Stimulated activated CD4-positive, alpha-beta T cell treated with anti-CD3 and anti-CD28 coated beads, TNF-alpha, amount 100 ng/mL, for 4 hours (primary cell): ENCODE data around the gene TACC2.

Experiments
- DNase-seq, 3 experiments: peaks; one replicate each; pipeline ENCODE4 v3.0.0-alpha.2; 2020; ENCODE audit warnings: low read depth in 3 of 3

The TACC2 gene

DNA sequence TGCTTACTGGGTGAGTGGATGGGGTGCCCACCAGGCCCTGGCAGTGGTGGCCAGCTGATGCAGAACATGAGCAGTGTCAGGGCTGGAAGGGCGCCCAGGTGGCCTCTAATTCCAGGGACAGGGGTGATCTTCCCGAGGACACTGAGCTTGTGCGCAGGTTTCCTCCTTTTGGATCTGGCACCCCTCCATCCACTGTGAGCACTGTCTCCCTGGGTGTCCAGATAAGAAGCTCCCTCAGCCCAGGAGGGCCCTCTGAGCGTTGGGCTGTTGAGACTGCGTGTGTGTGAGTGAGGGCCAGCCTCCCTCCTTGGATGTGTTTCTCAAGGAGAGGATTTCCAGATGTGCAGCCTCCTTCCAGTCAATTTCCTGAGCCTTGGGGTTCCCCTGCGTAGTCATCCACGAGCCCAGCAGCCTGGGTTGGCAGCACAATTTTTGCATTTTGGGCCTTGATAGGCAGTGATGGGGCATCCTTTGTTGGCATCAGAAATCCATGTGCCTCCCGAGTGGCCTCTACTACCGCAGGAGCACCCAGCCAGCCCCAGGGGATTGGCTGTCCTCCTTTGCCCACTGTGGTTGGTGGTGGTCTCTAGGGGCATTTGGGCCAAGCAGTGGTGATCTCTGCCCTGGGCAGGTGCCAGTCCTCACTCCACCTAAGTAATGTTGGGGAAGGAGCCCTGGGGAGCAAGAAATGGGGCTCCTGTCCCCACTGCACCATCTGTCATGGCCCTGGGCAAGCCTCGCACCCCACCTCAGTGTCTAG, 261.2 kb downstream of the TACC2 start:
- DNase-seq, result no peak

DNA sequence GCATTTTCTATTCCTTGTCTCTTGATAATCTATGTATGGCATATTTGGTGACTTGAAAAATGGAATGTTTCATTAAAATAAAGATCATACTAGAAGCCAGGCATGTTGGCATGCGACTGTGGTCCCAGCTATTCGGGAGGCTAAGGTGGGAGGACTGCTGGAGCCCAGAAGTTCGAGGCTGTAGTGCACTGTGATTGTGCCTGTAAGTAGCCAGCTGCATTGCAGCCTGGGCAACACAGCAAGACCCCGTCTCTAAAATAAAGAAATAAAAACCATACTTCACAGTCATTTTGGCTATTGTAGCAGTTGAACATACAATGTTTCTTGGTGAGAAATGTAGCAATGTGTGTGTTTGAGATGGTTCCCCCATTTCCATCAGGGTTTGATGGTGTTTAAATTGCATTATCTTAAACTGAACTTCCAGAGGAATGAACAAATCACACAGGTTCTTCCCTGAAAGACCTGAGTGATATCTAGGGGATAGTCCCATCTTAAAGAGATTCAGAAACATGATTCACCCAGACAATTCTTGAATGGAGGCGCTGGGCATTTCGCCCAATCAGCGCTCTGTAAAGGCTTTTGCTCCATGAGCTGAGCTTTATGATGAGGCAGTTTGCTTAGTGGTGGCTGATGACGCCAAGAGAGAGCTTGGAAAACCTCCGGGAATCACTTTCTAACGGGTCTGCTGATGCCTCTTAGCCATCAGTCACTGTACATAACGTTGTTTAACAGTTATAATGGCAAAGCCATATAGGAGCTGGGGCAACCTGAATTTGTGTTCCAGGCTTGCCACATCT, 262.7 kb downstream of the TACC2 start:
- no peak for DNase-seq

DNA sequence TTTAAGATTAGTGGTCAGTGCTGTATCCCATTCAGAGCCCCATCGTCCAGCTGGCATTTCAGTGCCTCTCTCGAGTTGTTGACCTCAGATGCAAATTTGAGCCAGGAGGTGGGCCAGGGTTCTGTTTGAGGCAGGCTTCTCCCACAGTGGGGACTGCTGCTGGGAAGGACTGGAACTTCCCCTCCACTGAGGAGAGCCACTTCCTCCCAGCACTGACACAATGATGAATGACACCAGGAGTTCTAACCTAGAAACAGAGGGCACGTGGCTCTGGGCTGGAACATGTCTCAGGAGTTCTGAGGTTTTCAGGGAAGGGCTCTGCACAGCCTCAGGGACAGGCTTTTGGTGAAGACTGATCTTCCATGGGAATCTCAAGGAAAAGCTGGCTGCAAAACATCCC, 263.8 kb downstream of the TACC2 start:
- DNase-seq, result no peak

DNA sequence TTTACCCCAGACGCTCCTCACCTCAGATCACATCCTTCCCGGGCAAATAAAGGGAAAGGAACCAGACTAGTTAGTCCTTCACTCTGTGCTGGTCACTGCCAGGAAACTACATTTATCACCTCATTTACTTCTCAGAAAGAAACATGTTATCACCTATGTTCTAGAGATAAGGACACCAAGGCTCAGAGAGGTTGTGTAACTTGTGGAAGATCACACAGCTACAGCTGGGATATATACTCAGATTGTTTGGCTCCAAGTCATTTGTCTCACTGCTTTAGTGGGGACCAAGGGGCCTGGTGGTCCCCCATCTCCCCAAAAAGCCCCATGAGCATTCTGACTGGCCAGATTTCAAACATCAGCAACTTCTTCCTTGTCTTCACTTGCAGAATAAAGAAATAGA, 264.6 kb downstream of the TACC2 start:
- DNase-seq, result no peak

DNA sequence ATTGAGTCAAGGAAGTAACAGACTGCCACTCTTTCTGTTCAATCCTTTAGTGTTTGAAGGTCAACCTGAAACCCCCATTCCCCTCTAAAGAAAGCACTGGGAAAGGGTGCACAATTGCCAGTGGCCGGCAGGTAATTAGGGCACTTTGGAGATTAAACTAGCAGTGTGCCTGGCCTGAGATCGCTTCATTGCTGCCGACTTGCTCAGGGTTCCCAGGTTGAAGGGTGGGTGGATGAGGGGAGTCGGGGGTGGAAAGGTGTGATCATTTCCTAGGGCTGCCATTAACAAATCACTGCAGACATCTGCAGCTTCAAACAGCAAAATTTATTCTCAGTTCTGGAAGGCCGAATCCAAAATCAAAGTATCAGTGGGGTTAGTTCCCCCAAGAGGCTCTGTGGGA, 265.9 kb downstream of the TACC2 start:
- DNase-seq, result no peak

DNA sequence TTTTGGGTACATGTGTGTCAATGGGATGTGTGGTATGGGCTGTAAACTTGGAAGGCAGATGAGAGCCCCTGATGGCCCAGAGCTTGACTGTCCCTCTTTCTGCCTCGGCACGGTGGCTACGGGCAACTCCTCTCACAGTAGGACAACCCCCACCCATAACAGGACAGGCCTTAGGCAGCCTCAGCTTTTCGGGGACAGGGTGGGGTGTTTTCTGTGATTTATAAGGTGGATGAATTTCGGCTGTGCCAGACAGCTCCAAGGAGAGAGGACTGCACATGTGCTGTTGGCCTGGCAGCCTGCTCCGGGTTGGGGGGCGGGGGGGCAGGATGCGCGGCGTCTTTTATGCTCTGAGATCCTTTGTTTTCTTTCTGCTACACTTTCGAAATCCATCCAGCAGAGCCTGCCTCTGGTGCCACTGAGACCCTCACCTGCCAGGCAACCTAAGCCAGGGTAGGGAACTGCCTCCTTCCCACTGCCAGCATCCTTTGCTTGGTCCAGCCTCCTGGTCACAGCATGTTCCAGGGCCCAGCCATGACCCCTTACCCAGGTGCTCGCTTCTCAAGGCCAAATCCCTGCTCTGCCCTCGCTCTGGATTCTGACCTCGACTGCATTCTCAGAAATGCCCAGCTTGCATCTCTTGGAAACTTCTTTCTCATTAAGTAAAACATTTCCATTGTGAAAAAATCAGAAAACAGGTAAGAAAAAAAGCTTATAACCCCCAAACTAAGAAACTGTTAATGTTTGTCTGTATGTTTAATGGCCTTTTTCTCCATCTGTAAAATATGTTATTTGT, 266.7 kb downstream of the TACC2 start:
- no peak for DNase-seq

DNA sequence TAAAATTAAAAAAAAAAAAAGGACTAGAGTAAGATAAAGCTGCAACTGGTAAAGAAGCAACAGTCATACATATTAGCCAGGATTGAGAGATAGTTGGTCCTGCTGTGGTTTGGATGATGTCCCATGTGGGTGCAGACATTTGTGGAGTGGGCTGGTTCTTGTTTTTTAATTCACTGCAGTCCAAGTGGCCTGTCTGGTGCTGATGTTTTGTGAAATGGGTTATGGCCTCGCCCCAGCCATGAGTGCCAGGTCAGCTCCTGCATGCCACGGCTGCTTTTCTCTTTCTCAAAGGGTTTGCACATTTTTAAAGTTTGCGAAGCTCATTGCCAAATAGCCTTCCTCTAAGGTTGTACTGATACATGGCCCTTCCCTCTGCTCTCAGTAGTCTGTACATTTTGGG, 268.1 kb downstream of the TACC2 start:
- no peak for DNase-seq

DNA sequence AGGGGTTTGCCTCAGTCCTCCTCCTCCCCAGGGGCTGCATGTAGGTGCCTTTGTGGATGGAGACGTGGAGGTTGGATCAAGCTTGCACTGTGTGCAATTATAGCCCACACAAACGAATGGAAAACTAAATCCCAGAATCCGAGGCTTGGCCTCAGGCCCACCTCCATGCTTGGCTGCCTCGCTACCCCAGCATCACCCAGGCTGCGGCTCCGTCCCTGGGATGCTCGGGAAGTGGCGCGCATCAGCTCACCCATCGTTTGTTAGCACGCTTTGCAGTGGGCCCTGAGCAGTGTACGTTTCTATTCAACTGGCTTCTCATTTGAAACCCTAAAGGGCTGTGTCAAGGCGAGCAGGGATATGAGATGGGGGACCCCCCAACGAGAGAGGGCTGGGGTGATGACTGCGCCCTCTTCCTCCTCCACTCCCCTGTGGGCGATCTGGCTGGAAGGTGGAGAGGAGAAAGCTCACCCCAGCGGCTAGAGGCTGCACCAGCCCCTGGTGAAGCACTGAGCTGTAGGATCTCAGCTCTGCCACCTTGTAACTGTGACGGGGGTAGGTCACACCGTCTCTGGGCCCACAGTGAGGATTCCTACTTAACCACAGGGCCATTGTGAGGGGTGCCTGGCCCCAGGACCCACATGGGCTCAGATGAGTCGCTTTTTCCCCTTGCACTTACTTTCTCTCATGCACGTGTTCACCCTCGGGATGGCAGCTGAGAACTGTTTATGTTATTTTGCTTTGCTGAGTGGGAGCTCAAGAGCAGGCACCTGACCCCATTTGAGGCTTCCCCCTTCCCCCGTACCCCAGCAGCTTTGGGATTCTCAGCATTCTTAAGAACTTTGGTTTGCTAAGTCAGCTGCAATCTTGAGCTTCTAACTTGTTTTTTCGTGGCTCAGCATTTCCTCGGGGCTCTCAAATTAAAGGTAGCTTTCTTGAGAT, 269.4 kb downstream of the TACC2 start:
- DNase-seq, result no peak

DNA sequence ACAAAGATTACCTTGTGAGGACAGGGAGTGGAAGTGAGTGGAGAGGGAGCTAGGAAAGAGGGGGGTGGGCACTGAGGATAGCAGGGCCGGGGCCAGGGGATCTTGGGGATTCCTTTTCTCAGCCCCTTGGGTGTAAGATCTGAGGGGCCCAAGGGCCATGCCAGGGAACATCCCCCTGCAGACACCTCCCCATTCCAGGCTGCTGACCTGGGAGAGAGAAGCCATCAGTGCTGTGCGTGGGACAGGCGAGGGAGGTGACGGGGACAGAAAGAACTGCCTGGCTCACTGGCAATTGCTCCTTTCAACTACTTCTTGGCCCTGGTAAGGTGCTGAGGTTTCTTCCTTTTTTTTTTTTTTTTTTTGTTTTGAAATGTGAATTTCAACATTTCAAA, 270.1 kb downstream of the TACC2 start:
- no peak for DNase-seq

DNA sequence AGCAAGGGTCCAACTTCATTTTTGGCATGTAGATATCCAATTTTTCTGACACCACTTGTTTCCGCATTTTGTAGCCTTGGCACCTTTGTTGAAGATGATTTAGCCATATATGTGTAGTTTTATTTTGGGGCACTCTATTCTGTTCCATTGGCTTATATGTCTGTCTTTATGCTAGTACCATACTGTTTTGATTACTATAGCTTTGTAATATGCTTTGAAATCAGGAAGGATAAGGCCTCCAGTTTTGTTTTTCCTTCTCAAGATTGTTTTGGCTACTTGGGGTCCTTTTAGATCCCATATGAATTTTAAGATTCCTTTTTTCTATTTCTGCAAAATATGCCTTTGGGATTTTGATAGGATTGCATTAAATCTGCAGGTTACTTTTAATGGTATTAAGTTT, 272.6 kb downstream of the TACC2 start:
- no peak for DNase-seq

DNA sequence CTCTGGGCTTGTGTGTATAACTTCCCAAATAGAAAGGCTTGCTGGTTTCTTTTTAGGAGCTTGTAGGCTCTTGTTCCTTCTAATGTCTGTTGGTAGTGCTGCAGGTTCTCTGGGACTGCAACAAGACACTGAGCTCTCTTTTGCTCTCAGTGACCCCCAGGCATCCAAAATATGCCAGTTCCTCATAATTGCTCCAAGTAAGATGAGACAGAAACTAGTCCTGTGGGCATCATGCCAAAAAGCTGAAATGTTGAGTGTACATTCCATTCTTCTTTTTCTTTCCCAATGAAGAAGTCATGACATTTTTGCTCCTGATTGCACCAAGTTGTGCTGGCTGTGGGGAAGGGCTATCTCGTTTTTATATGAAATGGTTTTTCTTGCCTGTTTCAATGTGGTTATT, 275.0 kb downstream of the TACC2 start:
- no peak for DNase-seq

DNA sequence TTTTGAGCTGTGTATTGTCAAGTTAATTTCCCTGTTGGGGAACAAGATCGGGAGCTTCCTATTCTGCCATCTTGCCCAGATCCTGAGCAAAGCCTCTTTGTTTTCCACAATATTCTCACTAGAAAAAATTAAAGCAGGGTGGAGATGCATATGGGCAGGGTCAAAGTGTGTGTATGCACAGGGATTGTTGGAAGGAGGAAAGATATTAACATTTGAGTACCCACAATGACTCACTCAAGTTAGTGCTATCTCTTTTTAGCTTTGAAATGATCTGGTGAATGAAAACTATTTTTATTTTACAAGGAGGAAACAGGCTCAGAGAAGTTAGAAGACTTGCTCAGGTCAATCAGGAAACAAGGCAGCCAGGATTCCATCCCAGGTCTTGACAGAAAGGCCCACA, 275.5 kb downstream of the TACC2 start:
- no peak for DNase-seq

DNA sequence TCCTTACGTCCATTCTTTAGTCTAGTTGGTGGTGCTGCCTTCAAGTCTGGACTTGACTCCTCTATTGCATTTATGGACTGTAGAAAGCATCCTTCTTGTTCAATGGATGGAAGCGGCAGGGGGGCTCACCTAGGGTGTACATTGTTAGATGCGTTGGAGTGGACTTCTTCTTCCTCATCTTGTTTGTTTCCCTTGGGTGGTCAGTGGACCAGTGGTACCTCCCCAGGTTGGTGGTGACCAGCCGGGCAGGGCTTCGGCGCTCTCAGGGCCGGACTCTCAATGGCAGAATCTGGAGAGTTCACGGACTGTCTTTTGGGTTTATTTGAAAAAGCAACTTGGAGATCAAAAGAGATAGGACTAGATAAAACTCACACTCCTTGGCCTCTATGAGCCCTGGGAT, 276.0 kb downstream of the TACC2 start:
- no peak for DNase-seq

DNA sequence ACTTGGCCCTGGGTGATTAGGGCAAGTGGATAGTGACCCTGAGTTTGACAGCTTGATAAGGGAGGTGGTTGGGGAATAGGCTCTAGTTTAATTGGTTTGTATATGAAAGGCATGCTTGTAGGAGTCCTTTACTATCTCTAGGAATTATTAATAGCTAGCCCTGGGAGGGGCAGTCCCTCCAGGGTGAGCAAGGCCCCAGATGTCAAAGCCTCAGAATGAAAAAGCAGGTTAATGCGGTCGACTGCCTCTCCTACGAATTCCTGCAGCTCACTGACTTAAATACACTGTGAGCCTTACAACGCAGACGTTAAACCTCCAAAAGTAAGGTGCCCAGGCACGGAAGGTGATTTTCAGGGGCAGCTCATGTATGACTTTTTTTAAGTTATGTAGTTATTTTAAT, 276.9 kb downstream of the TACC2 start:
- DNase-seq, result no peak

DNA sequence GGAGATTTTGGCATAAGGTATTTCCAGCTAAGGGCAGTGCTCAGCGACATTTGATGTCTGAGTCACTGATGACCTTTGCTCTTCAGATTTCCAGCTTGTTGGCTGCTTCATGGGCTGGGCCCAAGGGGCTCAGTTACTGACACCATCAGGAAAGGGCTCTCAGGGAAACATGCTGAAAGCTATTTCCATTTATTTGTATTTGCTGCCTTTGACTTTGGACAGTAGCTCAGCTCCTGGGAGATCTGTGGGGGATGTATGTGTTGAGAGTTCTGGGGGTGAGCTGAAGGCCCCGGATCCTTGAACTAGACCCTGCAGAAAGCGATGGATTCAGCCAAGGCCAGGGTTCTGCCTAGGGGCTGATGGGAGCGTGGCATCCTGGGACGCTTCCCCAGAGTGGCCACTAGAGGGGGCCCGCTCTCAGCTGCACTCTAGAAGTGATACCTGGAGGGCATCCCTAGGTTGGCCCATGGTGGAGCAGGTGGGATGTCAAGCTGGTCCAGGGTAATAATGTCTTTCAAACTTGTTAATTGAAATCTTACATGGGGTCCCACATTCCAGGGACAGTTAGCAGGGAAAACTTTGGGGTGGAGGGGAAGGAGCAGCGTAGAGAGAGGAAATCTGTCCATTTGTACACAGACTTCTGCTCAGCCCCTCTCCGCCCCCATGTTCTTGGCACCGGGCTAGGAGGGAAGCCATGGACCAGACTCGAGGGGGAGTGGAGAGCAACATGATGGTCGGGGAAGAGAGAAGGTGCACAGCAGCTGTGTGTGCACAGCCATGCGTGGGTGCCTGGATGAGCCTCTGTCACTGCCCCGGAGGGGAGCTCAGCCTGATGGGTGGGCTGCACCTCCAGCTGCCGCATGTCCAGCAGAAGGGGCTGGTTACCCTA, 279.1 kb downstream of the TACC2 start:
- DNase-seq, result peak in 2 of 3 experiments; percentile 13 to 19

DNA sequence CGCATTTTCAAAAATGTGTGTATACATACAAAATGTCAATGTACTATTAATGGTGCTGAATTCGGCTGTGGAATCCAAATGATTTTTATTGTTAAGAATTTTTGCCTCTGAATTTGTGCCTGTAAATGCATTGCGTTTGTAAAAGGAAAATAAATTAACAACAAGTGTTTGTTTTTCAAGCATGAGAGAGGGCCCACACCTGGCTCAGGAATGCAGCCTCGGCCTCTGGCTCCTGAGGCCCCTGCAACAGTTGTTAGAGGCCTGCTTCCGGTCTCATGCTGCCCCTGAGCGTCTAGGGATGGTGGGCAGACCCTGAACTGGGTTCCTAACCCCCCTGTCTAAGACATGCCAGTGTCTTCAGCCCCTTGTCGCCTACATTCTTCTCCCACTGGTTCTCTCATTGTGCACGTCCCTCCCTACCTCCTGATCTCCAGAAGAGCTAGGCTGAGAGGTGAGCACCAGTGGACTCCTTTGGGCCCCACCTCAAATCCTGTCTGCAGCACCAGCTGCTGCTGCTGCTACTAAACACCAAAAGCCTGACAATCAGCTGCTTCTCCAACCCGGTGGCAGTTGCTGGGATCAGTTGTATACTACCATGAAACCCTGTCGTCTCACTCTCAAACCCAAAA, 280.2 kb downstream of the TACC2 start:
- DNase-seq, result no peak

DNA sequence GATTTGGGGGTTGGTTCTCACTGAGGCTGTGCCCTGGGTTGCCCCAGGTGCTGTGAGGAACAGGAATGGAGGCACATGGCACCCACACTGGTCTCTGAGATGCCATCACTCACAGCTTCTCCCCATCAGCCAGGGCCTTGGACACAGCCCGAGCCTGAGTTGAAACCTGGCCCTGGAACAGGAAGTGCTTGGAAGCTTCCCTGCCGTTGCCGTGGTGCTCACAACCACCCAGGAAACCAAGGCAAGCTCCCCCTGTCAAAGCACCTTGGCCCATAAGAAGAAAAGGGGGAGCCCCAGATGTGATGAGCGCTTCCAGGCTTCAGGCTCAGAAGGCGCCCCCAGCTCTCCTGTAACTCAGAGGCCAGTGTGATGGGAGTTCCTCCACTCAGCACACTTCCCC, 282.1 kb downstream of the TACC2 start, which contains the start of gene BTBD16:
Gene BTBD16, plus strand, starts transcription at position 221 of the 400 bp plus-strand sequence. CDS start 3,786 bp downstream, outside the sequence.
- DNase-seq, result no peak

DNA sequence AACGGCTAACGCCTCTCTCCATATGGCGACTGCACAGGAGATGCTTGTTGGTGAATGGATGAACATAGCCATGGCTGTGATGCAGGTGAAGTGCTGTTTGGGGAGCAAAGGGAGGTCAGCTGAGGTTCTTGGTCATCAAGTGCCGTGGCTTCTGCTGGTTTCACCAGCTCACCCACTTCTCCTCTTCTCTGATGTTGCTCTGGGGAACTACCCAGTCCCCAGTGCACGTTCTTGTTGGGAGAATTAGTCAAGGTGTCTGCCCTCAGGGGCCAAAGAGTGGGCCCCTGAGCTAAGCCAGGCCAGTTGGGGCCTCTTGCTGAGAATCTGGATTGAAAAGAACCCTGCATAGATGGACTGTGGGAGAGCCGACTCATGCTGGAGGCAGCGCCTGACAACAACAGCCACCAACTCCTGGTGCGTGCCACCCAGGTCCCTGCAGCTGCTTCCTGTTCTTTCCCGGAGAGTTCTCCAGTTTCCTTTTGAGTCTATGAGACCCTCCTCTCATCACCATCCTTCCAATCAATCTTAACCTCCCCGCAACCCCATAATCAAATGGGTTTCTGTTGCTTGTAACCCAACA, 285.1 kb downstream of the TACC2 start:
- no peak for DNase-seq

DNA sequence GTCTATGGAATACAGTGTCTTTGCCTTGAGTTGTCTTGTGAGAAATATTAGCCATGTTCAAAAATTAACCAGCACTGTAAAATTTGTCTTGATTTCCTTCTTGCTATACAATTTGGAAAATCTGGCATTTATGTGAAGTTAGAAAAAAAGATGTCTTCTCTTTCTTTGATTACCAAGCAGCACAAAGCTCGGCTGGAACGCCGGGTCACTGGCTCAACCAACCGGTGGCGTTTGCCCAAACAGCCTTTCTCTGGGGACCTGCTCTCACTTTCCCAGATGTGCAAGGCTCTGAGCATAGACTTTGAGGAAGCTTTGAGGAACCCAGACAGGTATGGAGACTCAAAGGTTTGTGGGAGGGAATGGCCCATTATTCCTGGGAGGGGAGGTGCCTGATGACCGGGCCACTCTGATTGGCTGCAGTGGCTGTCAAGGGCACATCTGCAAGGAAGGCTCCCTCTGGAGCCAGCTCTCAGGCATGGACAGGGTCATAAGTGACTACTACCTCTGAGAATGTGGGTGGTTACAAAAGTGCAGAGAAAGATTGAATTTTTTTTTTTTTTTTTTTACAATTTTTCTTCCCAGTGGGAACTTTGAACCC, 287.7 kb downstream of the TACC2 start:
- DNase-seq, result no peak
